OCI-LY1 (cell line): ENCODE results near the gene CEACAM1.
A peak's percentile ranks its signal among the peaks of the same experiment; 100 is the strongest.
"Not testable (repeated sequence)": the region's sequence is repeated elsewhere in the genome, so short reads cannot be mapped to it uniquely, and the experiment has no call there.

Experiments
- H2AFZ ChIP-seq: fragments of 200-600 bp; sonication (generic), shearing (Covaris generic); 2 replicates; pipeline ENCODE4 v1.6.0; 2014; ENCODE audit warnings: antibody characterized with exemption, mild to moderate bottlenecking, low read length
- H3F3A ChIP-seq: fragments of 200-600 bp; sonication (generic), shearing (Covaris generic); 2 replicates; pipeline ENCODE4 v1.6.0; 2014; ENCODE audit warnings: mild to moderate bottlenecking, antibody characterized with exemption, low read length, moderate library complexity; ENCODE audit not compliant: insufficient read depth
- H3K27ac ChIP-seq: fragments of 200-600 bp; sonication (generic); 2 replicates; pipeline ENCODE4 v1.5.1; 2014; ENCODE audit warnings: low read length, mixed run types, mild to moderate bottlenecking, low read depth; ENCODE audit not compliant: poor library complexity, severe bottlenecking
- H3K27me3 ChIP-seq: fragments of 200-600 bp; sonication (generic); 2 replicates; pipeline ENCODE4 v1.6.0; 2014; ENCODE audit warnings: antibody characterized with exemption, mild to moderate bottlenecking, low read length, moderate library complexity; ENCODE audit not compliant: insufficient read depth
- H3K36me3 ChIP-seq: fragments of 200-600 bp; sonication (generic); 2 replicates; pipeline ENCODE4 v1.6.1; 2014; ENCODE audit warnings: mild to moderate bottlenecking, antibody characterized with exemption, low read length, moderate library complexity, mixed read lengths; ENCODE audit not compliant: insufficient read depth
- H3K4me1 ChIP-seq: fragments of 200-600 bp; sonication (generic); 2 replicates; pipeline ENCODE4 v1.5.1; 2014; ENCODE audit warnings: mild to moderate bottlenecking, low read length, moderate library complexity; ENCODE audit not compliant: insufficient read depth, severe bottlenecking
- H3K4me2 ChIP-seq: fragments of 200-600 bp; sonication (generic), shearing (Covaris generic); 2 replicates; pipeline ENCODE4 v1.6.1; 2014; ENCODE audit warnings: low read length
- H3K4me3 ChIP-seq: fragments of 200-600 bp; sonication (generic); 2 replicates; pipeline ENCODE4 v1.5.1; 2014; ENCODE audit warnings: low read length, low read depth, mild to moderate bottlenecking, mixed read lengths; ENCODE audit not compliant: poor library complexity, severe bottlenecking
- H3K79me2 ChIP-seq: fragments of 200-600 bp; shearing (Covaris generic); 2 replicates; pipeline ENCODE4 v1.6.1; 2016; ENCODE audit warnings: mixed run types, low read length, mixed read lengths; ENCODE audit not compliant: insufficient read depth
- H3K9ac ChIP-seq: fragments of 200-600 bp; sonication (generic), shearing (Covaris generic); 2 replicates; pipeline ENCODE4 v1.6.1; 2014; ENCODE audit warnings: mild to moderate bottlenecking, low read length, mixed read lengths
- H3K9me2 ChIP-seq: fragments of 200-600 bp; sonication (generic), shearing (Covaris generic); 2 replicates; pipeline ENCODE4 v1.6.1; 2014; ENCODE audit warnings: low read depth, mild to moderate bottlenecking, low read length, mixed read lengths
- H3K9me3 ChIP-seq: fragments of 200-600 bp; shearing (Covaris generic); 2 replicates; pipeline ENCODE4 v1.6.1; 2014; ENCODE audit warnings: low read length, mixed read lengths
- H4K20me1 ChIP-seq: fragments of 200-600 bp; sonication (generic), shearing (Covaris generic); 2 replicates; pipeline ENCODE4 v1.6.0; 2016; ENCODE audit warnings: mild to moderate bottlenecking, low read length; ENCODE audit not compliant: insufficient read depth
- CTCF ChIP-seq: fragments of 200-600 bp; sonication (generic), shearing (Covaris generic); IDR thresholded peaks from 2 replicates; pipeline ENCODE4 v1.5.1; 2017; ENCODE audit warnings: mild to moderate bottlenecking, antibody characterized with exemption, low read length, moderate library complexity, mixed read lengths
- EZH2 ChIP-seq: fragments of 200-600 bp; sonication (generic), shearing (Covaris generic); IDR thresholded peaks from 2 replicates; pipeline ENCODE4 v1.8.0; 2017; ENCODE audit warnings: borderline replicate concordance, mixed run types, mild to moderate bottlenecking, antibody characterized with exemption, low read length, moderate library complexity, mixed read lengths

CEACAM1 gene

GRCh38 chr19:42524250-42524649, 4.0 kb downstream of the CEACAM1 start:
- Histone ChIP-seq H3K4me1 (peaks cover 56% of the 10 kb centered on the region), H4K20me1 (no peaks in the 10 kb centered on the region), H3K36me3 (peaks cover 7% of the 10 kb centered on the region; the same call in 1 of the 2 replicates), H3K4me2 (peak overlapping the region; percentile 9; the same call in 1 of the 2 replicates), H2AFZ (no peak overlapping the region), H3K4me3 (no peak overlapping the region), H3K79me2 (no peaks in the 10 kb centered on the region), H3K27me3 (no peaks in the 10 kb centered on the region), H3K9me3 (no peaks in the 10 kb centered on the region), H3K27ac (no peak overlapping the region), H3F3A (no peaks in the 10 kb centered on the region), H3K9ac (no peak overlapping the region), H3K9me2 (no peaks in the 10 kb centered on the region)
- no peak for TF ChIP-seq EZH2

- H3K9me3 ChIP-seq, H4K20me1 ChIP-seq, H3K9me2 ChIP-seq, H3F3A ChIP-seq, H3K79me2 ChIP-seq, H3K9ac ChIP-seq, H2AFZ ChIP-seq, H3K4me3 ChIP-seq, H3K27ac ChIP-seq, H3K27me3 ChIP-seq, H3K4me2 ChIP-seq: not testable (repeated sequence)
- peaks cover 12% of the 10 kb centered on the region for H3K36me3 ChIP-seq
- H3K4me1 ChIP-seq: peaks cover 36% of the 10 kb centered on the region
These were observed 6.0 kb downstream of the CEACAM1 start for GRCh38 chr19:42522262-42522661.

GRCh38 chr19:42521346-42522030, 6.8 kb downstream of the CEACAM1 start:
- Histone ChIP-seq H3K9me2 (no peaks in the 10 kb centered on the region), H3K79me2 (no peaks in the 10 kb centered on the region), H3F3A (no peaks in the 10 kb centered on the region), H3K27ac (no peak overlapping the region), H3K4me2 (no peak overlapping the region), H3K9ac (no peak overlapping the region), H3K27me3 (no peaks in the 10 kb centered on the region), H3K4me3 (no peak overlapping the region), H3K36me3 (peaks cover 20% of the 10 kb centered on the region), H3K9me3 (peaks cover 4% of the 10 kb centered on the region), H4K20me1 (no peaks in the 10 kb centered on the region), H2AFZ (no peak overlapping the region), H3K4me1 (peaks cover 28% of the 10 kb centered on the region)
- TF ChIP-seq EZH2 (no peak), CTCF (no peak)

- Histone ChIP-seq H2AFZ (no peak overlapping the region), H3K4me3 (no peak overlapping the region), H3K9ac (no peak overlapping the region), H3K9me3 (peaks cover 4% of the 10 kb centered on the region), H3K9me2 (no peaks in the 10 kb centered on the region), H3K4me2 (no peak overlapping the region), H3K27me3 (no peaks in the 10 kb centered on the region), H3K4me1 (peaks cover 22% of the 10 kb centered on the region), H3K36me3 (peaks cover 22% of the 10 kb centered on the region), H4K20me1 (no peaks in the 10 kb centered on the region), H3K27ac (no peak overlapping the region), H3F3A (no peaks in the 10 kb centered on the region), H3K79me2 (no peaks in the 10 kb centered on the region)
- no peak for TF ChIP-seq CTCF
- no peak for TF ChIP-seq EZH2
These were observed 9.2 kb downstream of the CEACAM1 start for GRCh38 chr19:42519108-42519507.
